HG02759 (cell line): ENCODE data around the gene NAV2.
A peak's percentile ranks its signal among the peaks of the same experiment; 100 is the strongest.

Experiments used
- ATAC-seq: cut with Tn5 transposase; IDR thresholded peaks from one replicate; pipeline ENCODE4 v1.9.1; 2021; ENCODE audit warnings: mild to moderate bottlenecking, moderate library complexity; ENCODE audit not compliant: unreplicated experiment

The NAV2 gene

GRCh38 chr11:19742588-19743292, 30.1 kb downstream of the NAV2 start:
- peak; percentile 86 for ATAC-seq

DNA sequence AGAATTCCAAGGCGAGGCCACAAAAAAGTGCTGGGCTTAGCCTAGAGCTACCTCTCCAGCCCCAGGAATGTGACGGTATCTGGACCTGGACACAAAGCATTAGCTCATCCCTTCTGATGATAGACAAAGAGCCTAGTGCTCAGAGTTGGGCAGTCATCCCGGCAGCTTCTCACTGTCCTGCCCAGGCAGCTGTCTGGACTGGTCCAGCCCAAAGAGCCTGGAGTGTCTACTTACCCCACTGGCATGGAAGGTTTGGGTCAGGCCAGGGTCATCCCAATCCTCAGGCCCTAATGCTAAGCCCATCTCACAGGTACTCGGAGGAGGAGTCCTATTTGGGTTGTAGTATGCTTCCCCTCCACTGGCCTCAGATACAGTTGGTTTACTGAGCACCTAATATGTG, 31.0 kb downstream of the NAV2 start:
- ATAC-seq = no peak

GRCh38 chr11:19744130-19744529, 31.5 kb downstream of the NAV2 start:
- no peak for ATAC-seq

DNA sequence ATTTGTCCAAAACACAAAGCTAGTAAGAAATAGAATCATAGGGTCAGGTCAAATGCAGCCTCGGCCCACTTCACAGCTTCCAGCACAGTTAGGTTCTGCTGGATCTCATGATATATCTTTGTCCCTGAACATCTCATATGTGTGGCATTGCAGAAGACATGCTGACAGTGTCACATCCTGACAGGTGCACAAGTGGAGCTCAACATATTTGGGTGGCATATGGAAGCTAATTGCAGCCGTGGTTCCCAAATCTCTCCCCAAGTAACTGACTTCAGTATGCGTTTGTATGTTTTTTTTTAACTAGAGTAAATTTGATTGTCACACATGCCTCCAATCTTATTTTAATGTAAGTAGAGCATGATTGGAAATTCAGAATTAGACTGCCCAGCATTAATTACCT, 33.4 kb downstream of the NAV2 start:
- ATAC-seq = no peak

GRCh38 chr11:19747634-19748033, 35.0 kb downstream of the NAV2 start:
- no peak for ATAC-seq

DNA sequence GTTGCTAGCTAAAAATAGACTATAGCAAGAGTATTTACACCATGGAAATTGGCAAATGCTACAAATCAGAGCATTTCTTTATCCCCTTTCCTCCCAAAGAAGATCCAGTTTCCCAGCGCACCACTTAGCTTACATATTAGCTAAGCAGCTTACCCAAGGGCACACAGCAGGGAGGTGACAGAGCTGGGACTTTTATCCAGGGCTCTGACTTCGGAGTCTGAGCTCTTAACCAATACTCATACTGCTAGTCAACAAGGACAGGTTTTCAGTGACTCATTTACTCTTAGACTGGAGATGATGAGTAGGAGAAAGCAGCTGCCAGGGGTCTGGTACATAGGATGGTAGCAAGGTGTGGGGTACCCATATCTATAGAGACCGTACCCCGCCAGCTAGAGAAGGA, 38.4 kb downstream of the NAV2 start:
- no peak for ATAC-seq

DNA sequence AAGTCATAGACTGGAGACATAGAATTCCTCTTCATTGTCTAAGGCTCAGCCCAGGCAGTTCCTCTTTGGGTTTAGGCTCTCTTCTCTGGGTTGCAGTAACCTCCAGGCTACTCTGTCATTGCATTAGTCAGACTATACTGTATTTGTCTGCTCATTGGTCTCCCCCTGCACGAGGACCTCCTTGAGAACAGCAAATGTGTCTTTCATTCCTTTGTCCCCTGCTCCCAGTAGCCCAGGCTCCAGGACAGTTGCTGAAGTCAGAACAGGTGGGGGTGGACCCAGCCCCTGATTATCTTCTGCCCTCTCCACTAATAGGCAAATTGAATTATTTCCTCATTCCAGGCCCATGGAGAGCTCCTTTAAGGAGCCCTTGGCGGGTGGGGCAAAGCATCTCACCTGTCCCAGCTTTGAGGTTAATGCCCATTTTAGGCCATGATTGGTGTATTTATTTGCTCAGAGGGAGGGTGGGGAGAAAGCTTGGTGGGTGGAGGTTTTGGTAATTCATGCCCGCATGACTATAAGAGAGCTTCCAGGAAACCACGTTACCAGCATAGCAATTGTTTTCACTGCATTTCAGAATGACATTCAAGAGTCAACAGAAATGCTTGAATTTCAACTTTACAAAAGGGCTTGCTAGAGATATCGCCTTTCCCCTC, 40.9 kb downstream of the NAV2 start:
- no peak for ATAC-seq

DNA sequence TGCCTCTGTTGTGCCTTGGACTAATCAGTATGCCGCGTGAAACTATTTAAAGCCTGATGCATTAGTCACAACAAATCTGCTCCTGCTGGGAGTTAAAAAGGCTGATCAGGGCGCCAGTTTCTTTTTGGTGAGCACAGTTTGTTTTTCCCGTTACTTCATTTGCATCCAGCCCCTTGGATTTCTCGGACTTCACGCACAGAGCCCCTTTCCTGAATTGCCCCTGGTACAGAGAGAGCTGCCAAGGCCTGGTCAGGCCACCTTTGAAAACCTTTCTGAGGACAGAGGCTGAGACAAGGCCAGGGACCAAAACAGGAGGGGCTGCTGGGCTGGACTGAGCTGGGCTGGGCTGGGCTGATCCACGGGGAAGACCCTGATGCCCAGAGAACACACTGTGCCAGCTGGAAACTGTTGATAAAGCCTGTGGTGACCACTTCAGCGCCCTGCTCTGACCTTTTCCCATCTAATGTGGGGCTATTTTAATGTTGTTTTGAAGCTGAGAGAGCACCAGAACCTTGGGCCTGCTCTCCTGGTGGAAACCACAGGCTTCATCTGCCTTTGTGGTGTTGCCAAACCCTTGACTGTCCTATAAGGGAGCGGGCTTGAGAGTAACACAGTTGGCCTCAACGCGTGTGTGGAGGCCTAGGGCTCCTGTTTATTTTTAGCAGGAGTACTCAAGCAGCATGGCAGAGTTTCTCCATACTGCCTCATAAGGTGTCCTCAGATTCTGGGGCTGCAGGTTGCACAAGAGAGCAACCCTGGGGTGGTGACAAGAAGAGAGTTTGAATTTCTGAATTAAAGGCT, 44.2 kb downstream of the NAV2 start:
- ATAC-seq = no peak

DNA sequence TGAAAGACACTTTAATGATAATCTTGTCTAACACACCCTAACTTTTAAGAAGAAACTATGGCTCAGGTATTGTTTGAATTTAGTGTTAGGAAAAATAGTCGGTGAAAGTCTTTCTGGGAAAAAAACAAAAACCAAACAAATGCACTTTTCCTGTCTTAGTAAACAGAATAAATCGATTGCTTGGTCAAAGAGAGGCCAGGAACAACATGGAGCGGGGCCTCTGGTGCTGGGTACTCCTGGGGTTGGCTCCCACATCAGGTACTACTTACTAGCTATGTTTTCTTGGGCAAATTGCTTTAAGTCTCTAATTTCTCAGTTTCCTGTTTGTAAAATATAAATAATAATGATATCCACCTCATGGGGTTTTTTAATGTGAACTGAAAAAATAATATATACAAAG, 46.8 kb downstream of the NAV2 start:
- ATAC-seq = no peak

DNA sequence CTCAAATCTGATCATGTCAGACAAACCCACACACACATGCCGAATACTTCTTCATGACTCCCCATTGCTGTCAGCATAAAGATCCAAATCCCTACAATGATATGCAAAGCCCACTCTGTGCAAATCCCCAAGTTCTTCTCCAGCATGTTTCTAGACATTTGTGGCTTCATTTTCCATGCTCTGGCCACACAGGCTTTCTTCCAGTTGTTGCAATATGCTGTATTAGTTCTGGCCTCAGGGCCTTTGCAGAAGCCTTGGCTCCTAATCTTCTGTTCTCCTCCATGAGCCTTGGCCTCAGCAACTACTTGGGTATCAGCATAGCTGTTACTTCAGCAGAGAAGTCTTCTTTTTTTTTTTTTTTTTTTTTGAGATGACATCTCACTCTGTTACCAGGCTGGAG, 49.6 kb downstream of the NAV2 start:
- no peak for ATAC-seq

DNA sequence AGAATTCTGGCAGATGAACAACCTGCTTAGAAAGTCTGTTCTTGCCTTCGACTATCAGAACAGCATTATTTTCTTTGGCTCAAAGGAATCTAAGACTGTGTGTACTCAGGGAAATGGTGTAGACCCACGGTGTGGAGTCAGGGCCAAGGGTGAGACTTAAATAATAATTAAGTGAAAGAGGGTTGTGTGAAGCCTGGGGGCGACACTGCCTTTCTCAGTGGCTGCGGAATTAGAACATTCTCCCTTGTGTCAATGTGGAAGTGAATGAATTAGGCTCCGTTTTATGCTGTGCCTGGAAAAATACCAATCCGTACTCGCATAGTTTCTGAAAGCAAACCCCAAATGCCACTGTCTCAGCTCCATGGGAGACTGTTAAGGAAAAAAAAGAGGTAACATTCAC, 50.7 kb downstream of the NAV2 start:
- ATAC-seq = no peak

DNA sequence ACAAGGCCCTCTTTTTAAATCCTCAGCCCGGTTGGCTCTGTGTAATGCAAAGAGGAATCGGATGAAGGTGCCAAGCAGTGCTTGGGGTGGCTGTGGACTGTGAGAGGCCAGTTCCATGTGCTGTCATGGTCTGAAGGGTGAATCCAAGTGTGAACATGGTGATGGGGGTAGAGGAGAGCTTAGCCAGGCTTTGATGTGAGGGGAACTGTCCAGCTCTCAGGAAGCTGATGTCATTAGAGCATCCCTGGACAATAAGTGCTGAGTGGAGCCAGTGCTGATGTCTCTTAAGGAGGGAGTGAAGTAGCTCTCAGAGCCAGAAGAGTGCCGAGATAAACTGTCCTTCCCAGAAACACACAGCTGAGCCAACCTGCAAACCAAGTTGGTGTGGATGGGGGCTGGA, 53.6 kb downstream of the NAV2 start:
- no peak for ATAC-seq

- no peak for ATAC-seq
Observed at GRCh38 chr11:19766810-19767209, 54.2 kb downstream of the NAV2 start.

GRCh38 chr11:19767627-19768151, 55.1 kb downstream of the NAV2 start:
- no peak for ATAC-seq

DNA sequence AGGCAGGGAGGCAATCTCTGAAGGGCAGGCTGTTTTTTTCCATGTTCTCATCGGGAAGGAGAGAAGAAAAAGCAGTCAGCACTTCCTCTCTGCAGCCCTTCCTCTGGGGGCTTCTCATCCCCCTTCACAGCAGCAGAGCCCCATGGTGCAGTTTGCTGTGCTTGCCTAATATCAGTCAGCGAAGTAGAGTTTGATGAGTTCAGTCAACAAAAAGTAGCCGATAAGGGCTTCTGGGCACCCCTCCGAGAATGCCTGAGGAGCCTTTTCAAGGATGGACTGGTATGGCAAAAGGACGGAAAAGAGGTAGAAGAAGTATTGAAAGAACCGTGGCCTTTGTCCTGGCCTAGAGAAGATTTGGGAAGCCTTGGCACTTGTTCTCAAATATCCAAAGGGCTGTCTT, 55.6 kb downstream of the NAV2 start:
- ATAC-seq = no peak

- no peak for ATAC-seq
Observed at GRCh38 chr11:19768815-19769214, 56.2 kb downstream of the NAV2 start.

- ATAC-seq = peak; percentile 59
Observed at GRCh38 chr11:19769820-19770219, 57.2 kb downstream of the NAV2 start.

GRCh38 chr11:19770277-19770676, 57.6 kb downstream of the NAV2 start:
- ATAC-seq = peak; percentile 17

DNA sequence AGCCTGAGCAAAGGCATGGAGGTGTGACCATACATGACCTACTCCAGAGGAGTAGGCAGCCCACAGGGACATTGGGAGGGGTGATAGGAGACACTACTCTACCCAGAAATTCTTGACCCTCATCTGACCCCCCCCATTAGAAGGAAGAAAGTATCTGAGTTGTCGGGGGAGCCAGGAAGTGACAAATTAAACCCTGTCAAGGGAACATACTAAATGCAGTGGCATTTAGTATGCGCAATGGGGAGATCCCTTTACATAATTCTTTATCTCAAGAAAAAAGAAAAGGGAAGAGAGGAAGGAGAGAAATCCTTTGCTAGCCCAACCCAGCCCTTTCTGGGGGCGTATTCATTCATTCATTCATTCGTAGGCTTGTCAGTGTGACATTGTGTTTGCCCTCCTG, 58.8 kb downstream of the NAV2 start:
- no peak for ATAC-seq

GRCh38 chr11:19772480-19772879, 59.8 kb downstream of the NAV2 start:
- ATAC-seq = no peak

- no peak for ATAC-seq
Observed at GRCh38 chr11:19774329-19774728, 61.7 kb downstream of the NAV2 start.
